Esophagus squamous epithelium (tissue), 5 donors: ENCODE results near the gene VANGL2. TPM values are rescaled to one million over a fixed set of nuclear protein-coding genes. Genes with fewer than 3 reads are reported as not detected.

Experiments used
- DNase-seq: peaks from one replicate; lab custom pipeline; 2025; lab: John Stamatoyannopoulos, UW
- H3K27ac ChIP-seq, 4 donors: fragments of 200-600 bp; sonication (generic); one replicate each; pipeline ENCODE4 v1.5.1; 2016 to 2019; ENCODE audit warnings: mild to moderate bottlenecking in 1 of 4
- H3K27me3 ChIP-seq, 4 donors: fragments of 200-600 bp; sonication (generic); 1 replicate in 3 of 4; 2 replicates in 1 of 4; pipeline versions ENCODE4 v1.5.1 to v1.6.0; 2017 to 2021; ENCODE audit warnings: antibody characterized with exemption in 1 of 4
- H3K36me3 ChIP-seq, 3 donors: fragments of 200-600 bp; sonication (generic); one replicate each; pipeline ENCODE4 v1.5.1; 2016 to 2019
- H3K4me1 ChIP-seq, 3 donors: fragments of 200-600 bp; sonication (generic); one replicate each; pipeline ENCODE4 v1.5.1; 2017 to 2019
- H3K4me3 ChIP-seq, 4 donors: fragments of 200-600 bp; sonication (generic); 1 replicate in 3 of 4; 2 replicates in 1 of 4; pipeline ENCODE4 v1.5.1; 2016 to 2019; ENCODE audit warnings: mild to moderate bottlenecking in 2 of 4, moderate library complexity in 1 of 4
- H3K9me3 ChIP-seq, 3 donors: fragments of 200-600 bp; sonication (generic); one replicate each; pipeline ENCODE4 v1.5.1; 2016 to 2019
- POLR2A ChIP-seq, 4 donors: fragments of 450-650 bp; IDR thresholded peaks; one replicate each; pipeline ENCODE4 v1.6.1; 2017; ENCODE audit warnings: antibody characterized with exemption in 4 of 4, mild to moderate bottlenecking in 4 of 4, moderate library complexity in 3 of 4
- WGBS, 2 donors: methylation state at CpG; one replicate each; pipeline ENCODE4 v1.1.5; 2018; 5-methylcytosine and 5-hydroxymethylcytosine counted together
- intact Hi-C: fragments of 100-400 bp; cut with DNase I; formaldehyde crosslinking; loops from one replicate; pipeline ENCODE4 v1.15.0; 2022
- total RNA-seq, 4 donors: library from RNA; depleted of rRNA; stranded (reverse); fragments of >200 nt; gene quantifications; one replicate each; pipeline ENCODE4 v1.1.0, GENCODE V29; 2016
- TF ChIP-seq, protein P1 (sequence below), 6 experiments: fragments of 450-650 bp in 4 of 6; fragments of 200-600 bp in 2 of 6; sonication (generic) in 2 of 6; IDR thresholded peaks; one replicate each; pipeline ENCODE4 v1.5.1; 2016 to 2019; ENCODE audit warnings: antibody characterized with exemption in 6 of 6, mild to moderate bottlenecking in 4 of 6, moderate library complexity in 4 of 6
- donor health status: DM: yes; HTN: yes; CAD: no.

Gene VANGL2
- total RNA-seq, 4 donors from 2014 or later, result 5.9 to 10.8 (median 7.7) TPM

DNA sequence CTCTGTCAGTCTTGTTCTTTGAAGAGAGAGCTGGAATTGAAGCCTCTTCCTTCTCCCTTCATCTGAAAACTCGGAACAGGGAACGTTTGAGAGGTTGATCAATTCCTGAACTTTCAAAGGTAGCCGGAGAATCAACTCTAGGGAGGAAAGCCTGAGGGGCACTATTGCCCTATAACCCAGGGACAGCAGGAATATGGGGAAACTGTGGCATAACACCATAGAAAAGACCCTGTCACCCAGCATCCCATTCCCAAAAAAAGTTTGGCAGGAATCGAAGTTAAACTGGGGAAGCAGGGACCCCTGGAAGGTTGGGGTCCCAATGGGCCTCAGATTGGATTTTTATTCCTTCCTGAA is 38.6 kb upstream of the VANGL2 start:
- H3K4me1 ChIP-seq, result no peaks in the 10 kb centered on the region
- no peak for TF ChIP-seq POLR2A (IDR thresholded peaks at IDR 0.05)
- TF ChIP-seq, protein P1, sequence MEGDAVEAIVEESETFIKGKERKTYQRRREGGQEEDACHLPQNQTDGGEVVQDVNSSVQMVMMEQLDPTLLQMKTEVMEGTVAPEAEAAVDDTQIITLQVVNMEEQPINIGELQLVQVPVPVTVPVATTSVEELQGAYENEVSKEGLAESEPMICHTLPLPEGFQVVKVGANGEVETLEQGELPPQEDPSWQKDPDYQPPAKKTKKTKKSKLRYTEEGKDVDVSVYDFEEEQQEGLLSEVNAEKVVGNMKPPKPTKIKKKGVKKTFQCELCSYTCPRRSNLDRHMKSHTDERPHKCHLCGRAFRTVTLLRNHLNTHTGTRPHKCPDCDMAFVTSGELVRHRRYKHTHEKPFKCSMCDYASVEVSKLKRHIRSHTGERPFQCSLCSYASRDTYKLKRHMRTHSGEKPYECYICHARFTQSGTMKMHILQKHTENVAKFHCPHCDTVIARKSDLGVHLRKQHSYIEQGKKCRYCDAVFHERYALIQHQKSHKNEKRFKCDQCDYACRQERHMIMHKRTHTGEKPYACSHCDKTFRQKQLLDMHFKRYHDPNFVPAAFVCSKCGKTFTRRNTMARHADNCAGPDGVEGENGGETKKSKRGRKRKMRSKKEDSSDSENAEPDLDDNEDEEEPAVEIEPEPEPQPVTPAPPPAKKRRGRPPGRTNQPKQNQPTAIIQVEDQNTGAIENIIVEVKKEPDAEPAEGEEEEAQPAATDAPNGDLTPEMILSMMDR (IDR thresholded peaks at IDR 0.05), result no peak
- H3K27ac ChIP-seq, result no peak overlapping the region
- no peaks in the 10 kb centered on the region for H3K9me3 ChIP-seq
- DNase-seq, result no peak
- 65 to 73% methylated on average over 4 of the region's 4 CpGs for WGBS, 2 donors
- H3K36me3 ChIP-seq, result peaks cover 0 to 46% (median 9%) of the 10 kb centered on the region in 3 donors
- intact Hi-C loops, result no loop called here
- no peak overlapping the region for H3K4me3 ChIP-seq
- H3K27me3 ChIP-seq, result peaks cover 0 to 3% (median 0%) of the 10 kb centered on the region in 4 donors

DNA sequence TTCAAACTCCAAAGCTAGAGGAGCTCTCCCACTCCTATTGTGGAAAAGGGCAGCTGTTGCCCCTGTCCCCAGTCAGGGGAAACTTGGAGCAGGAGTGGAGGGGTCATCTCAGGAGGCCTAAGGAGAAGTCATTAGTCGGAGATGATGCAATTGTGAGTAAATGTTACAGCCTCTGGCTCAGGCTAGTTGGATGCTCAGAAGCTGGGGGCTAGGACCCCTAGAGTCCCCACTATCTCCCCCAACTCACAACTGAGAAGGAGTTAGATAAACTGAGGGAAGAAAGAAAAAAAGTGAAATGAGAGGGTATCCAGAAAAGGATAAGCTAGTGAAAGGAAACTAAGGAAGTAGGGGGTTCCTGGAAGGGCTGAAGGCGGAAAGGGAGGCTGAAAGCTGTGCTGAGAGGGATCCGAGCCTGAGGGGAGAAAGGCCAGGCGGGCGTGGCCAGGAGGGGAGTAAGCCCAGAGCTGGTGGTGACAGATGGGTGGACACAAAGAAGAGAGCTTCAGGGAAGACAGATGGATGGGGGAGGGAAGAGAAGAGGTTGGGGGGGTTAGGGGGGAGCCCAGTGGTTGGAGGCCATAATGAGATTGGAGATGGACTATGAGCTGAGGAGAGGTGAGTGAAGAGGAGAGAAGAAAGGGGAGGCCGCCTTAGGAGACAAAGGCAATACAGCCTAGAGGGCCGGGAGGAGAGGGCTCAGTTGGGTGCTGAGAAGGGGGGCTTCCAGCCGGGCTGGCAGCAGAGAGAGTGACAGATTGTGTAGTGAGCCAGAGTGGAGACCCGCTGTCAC is 38.0 kb upstream of the VANGL2 start:
- intact Hi-C loops, result no loop called here

DNA sequence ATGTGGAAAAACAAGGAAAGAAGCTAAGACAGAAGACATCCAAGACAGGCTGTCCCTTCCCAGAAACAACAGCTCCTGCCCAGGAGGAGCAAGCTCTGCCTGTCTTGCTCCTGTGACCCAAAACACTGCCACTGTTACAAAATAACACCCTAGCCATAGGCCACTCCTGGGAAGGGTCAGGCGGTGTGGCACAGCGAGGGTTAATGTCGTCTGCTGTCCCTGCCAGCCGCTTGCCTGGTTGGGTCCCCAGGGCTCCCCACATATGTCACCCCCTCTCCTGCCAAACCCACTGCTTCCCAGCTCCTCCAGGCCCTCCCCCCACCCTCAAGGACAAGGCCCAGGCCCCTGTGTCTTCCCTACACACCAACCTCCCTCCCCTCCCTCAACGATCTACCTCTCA is 37.4 kb upstream of the VANGL2 start:
- DNase-seq, result no peak
- Histone ChIP-seq H3K27ac (no peak overlapping the region), H3K4me3 (no peak overlapping the region), H3K4me1 (no peaks in the 10 kb centered on the region), H3K9me3 (no peaks in the 10 kb centered on the region), H3K36me3 (peaks cover 0 to 34% (median 0%) of the 10 kb centered on the region in 3 donors), H3K27me3 (peaks cover 0 to 9% (median 0%) of the 10 kb centered on the region in 4 donors)
- 50 to 58% methylated on average over 5 of the region's 5 CpGs for WGBS, 2 donors
- TF ChIP-seq POLR2A (IDR thresholded peaks at IDR 0.05), result no peak
- TF ChIP-seq, protein P1 (IDR thresholded peaks at IDR 0.05), result no peak
- intact Hi-C loops, result no loop called here

More for the DNA sequence above, 38.0 kb upstream of the VANGL2 start:
- H3K36me3 ChIP-seq, result peaks cover 0 to 41% (median 3%) of the 10 kb centered on the region in 3 donors
- DNase-seq, result no peak
- H3K4me1 ChIP-seq, result no peaks in the 10 kb centered on the region
- 74 to 79% methylated on average over 9 of the region's 9 CpGs for WGBS, 2 donors
- H3K4me3 ChIP-seq, result no peak overlapping the region
- TF ChIP-seq, protein P1 (IDR thresholded peaks at IDR 0.05), result no peak
- no peak for TF ChIP-seq POLR2A (IDR thresholded peaks at IDR 0.05)
- no peaks in the 10 kb centered on the region for H3K9me3 ChIP-seq
- H3K27ac ChIP-seq, result no peak overlapping the region
- H3K27me3 ChIP-seq, result peaks cover 0 to 9% (median 0%) of the 10 kb centered on the region in 4 donors

DNA sequence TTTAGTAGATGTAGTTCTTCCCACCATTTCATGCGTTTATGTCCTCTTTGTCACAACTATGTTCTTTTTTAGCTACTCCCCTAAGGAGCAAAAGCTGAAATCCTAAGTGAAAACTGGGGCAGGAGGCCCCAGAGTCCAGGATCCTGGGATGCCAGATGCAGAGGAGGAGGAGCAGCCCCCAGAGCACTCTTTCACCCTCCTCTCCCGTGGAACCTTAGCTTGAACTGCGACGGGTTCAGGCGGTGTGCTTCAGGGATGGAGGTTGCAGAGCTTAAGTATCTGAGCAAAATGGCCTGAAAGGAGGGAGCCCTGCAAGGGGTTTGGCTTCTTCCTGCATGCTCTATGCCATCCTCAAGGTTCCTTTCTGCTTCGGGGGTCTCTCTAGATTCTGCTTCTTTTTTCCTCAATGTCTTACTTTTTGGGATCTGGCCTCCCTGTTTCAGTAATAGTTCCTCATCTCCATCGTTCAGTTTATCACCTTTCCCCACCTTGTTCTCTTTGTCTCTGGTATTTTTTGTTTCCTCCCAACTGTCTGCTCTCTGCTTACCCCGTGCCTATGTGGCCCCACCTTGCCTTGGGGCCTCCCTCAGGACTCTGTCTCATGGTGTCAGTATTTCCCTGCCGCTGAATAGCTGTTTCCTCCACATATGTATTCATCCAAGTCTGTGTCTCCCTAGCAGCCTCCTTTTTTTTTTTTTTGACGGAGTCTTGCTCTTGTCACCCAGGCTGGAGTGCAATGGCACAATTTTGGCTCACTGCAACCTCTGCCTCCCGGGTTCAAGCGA is 36.2 kb upstream of the VANGL2 start:
- Histone ChIP-seq H3K27me3 (peaks cover 0 to 9% (median 0%) of the 10 kb centered on the region in 4 donors), H3K27ac (no peak overlapping the region), H3K4me1 (no peaks in the 10 kb centered on the region), H3K4me3 (no peak overlapping the region), H3K36me3 (peaks cover 0 to 23% (median 0%) of the 10 kb centered on the region in 3 donors), H3K9me3 (no peaks in the 10 kb centered on the region)
- TF ChIP-seq POLR2A (IDR thresholded peaks at IDR 0.05), result no peak
- TF ChIP-seq, protein P1 (IDR thresholded peaks at IDR 0.05), result no peak
- DNase-seq, result no peak
- WGBS, 2 donors, result 67 to 68% methylated on average over 9 to 12 of the region's 12 CpGs
- intact Hi-C loops, result no loop called here

DNA sequence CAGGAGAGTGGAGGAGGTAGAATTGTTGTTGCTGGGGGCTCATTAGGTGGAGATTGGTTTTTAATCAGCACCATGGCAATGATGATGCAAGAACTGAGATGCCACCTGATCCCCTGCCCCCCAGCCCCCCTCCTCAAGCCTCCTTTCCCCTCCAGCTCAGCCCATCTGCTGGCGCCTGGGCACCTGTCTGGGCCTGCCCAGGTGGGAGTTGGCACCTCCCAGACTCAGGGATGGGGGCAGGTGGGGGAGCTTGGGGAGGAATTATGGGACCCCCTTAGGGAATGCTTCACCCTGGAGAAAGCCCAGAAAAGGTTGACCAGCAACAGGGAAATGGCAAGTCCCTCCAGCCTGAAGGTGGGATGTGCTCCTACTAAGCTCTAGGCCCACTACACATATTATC is 35.0 kb upstream of the VANGL2 start:
- Histone ChIP-seq H3K27me3 (peaks cover 0 to 10% (median 0%) of the 10 kb centered on the region in 4 donors), H3K4me3 (no peak overlapping the region), H3K9me3 (no peaks in the 10 kb centered on the region), H3K4me1 (no peaks in the 10 kb centered on the region), H3K27ac (no peak overlapping the region), H3K36me3 (peaks cover 0 to 11% (median 0%) of the 10 kb centered on the region in 3 donors)
- TF ChIP-seq, protein P1 (IDR thresholded peaks at IDR 0.05), result no peak
- no peak for TF ChIP-seq POLR2A (IDR thresholded peaks at IDR 0.05)
- WGBS, 2 donors, result no CpG with 5 or more reads among the region's 1 CpG
- no peak for DNase-seq
- intact Hi-C loops, result no loop called here
